Neuronal stem cell (in vitro differentiated cells): ENCODE measurements around the gene C10orf105.

Source experiments
- DNase-seq: peaks from one replicate; pipeline ENCODE4 v3.0.0-alpha.2; 2013; ENCODE audit warnings: low spot score
- H2AFZ ChIP-seq: one replicate; pipeline ENCODE4 v1.6.1; 2013; ENCODE audit warnings: mild to moderate bottlenecking, low read length, inconsistent platforms
- H2AK5ac ChIP-seq: 2 replicates; pipeline ENCODE4 v1.6.1; 2013; ENCODE audit warnings: low read depth, mild to moderate bottlenecking, inconsistent platforms, low read length, moderate library complexity, mixed read lengths
- H2BK120ac ChIP-seq: 2 replicates; pipeline ENCODE4 v1.6.1; 2013; ENCODE audit warnings: low read depth, mild to moderate bottlenecking, inconsistent platforms, low read length, moderate library complexity, mixed read lengths
- H2BK12ac ChIP-seq: one replicate; pipeline ENCODE4 v1.6.1; 2013; ENCODE audit warnings: low read length, inconsistent platforms
- H2BK15ac ChIP-seq: 2 replicates; pipeline ENCODE4 v1.6.1; 2013; ENCODE audit warnings: mild to moderate bottlenecking, low read length, inconsistent platforms, mixed read lengths
- H2BK5ac ChIP-seq: one replicate; pipeline ENCODE4 v1.6.1; 2013; ENCODE audit warnings: inconsistent platforms, mild to moderate bottlenecking, low read length, moderate library complexity
- H3K14ac ChIP-seq: one replicate; pipeline ENCODE4 v1.6.1; 2013; ENCODE audit warnings: low read length, inconsistent platforms
- H3K18ac ChIP-seq: 2 replicates; pipeline ENCODE4 v1.6.1; 2013; ENCODE audit warnings: low read length, inconsistent platforms
- H3K23ac ChIP-seq: 2 replicates; pipeline ENCODE4 v1.6.1; 2013; ENCODE audit warnings: low read depth, mild to moderate bottlenecking, mixed read lengths, low read length, inconsistent platforms; ENCODE audit not compliant: poor library complexity
- H3K27ac ChIP-seq: replicated peaks from 3 replicates; pipeline ENCODE4 v1.5.1; 2013; ENCODE audit warnings: low read length, inconsistent platforms
- H3K27me3 ChIP-seq, 3 experiments: 2 replicates each; pipeline ENCODE4 v1.6.1; 2013; ENCODE audit warnings: low read length in 3 of 3, mild to moderate bottlenecking in 2 of 3, inconsistent platforms in 1 of 3, low read depth in 1 of 3, mixed read lengths in 1 of 3, moderate library complexity in 1 of 3; ENCODE audit not compliant: control insufficient read depth in 3 of 3, insufficient read depth in 3 of 3
- H3K36me3 ChIP-seq, 2 donors: replicated peaks in 1 of 2; 2 replicates each; pipeline ENCODE4 v1.6.1; 2013; ENCODE audit warnings: low read length in 2 of 2; ENCODE audit not compliant: control insufficient read depth in 2 of 2, insufficient read depth in 2 of 2
- H3K4ac ChIP-seq: 2 replicates; pipeline ENCODE4 v1.6.1; 2013; ENCODE audit warnings: inconsistent platforms, mild to moderate bottlenecking, low read length, moderate library complexity
- H3K4me1 ChIP-seq, 2 donors: 1 replicate in 1 of 2; 2 replicates in 1 of 2; pipeline ENCODE4 v1.6.1; 2013; ENCODE audit warnings: low read length in 2 of 2, low read depth in 1 of 2; ENCODE audit not compliant: control insufficient read depth in 2 of 2, insufficient read depth in 1 of 2
- H3K4me2 ChIP-seq: one replicate; pipeline ENCODE4 v1.6.1; 2013; ENCODE audit warnings: mild to moderate bottlenecking, low read length, inconsistent platforms; ENCODE audit not compliant: insufficient read depth, poor library complexity, severe bottlenecking
- H3K4me3 ChIP-seq, 2 donors: 2 replicates each; pipeline ENCODE4 v1.5.1; 2013; ENCODE audit warnings: low read length in 2 of 2, mild to moderate bottlenecking in 2 of 2, inconsistent platforms in 1 of 2, moderate library complexity in 1 of 2
- H3K79me1 ChIP-seq: one replicate; pipeline ENCODE4 v1.6.1; 2013; ENCODE audit warnings: low read depth, mild to moderate bottlenecking, inconsistent platforms, low read length, moderate library complexity
- H3K9ac ChIP-seq: one replicate; pipeline ENCODE4 v1.6.1; 2013; ENCODE audit warnings: mild to moderate bottlenecking, low read depth, low read length, inconsistent platforms; ENCODE audit not compliant: poor library complexity
- H3K9me3 ChIP-seq, 2 donors: replicated peaks in 1 of 2; 2 replicates each; pipeline versions ENCODE3 to v1.6.1; 2013; ENCODE audit warnings: low read length in 2 of 2, mild to moderate bottlenecking in 2 of 2, inconsistent platforms in 1 of 2, low read depth in 1 of 2, mixed read lengths in 1 of 2, moderate library complexity in 1 of 2; ENCODE audit not compliant: control insufficient read depth in 2 of 2, insufficient read depth in 1 of 2
- H4K8ac ChIP-seq: one replicate; pipeline ENCODE4 v1.6.1; 2013; ENCODE audit warnings: low read depth, mild to moderate bottlenecking, inconsistent platforms, low read length, moderate library complexity
- H4K91ac ChIP-seq: one replicate; pipeline ENCODE4 v1.6.1; 2013; ENCODE audit warnings: low read length, low read depth, mild to moderate bottlenecking, inconsistent platforms; ENCODE audit not compliant: poor library complexity
- WGBS, 2 donors: extraction: QIAGEN DNeasy Blood & Tissue Kit; methylation state at CpG; one replicate each; pipeline ENCODE4 v1.1.7; 2013; ENCODE audit warnings: missing lambda C conversion rate in 2 of 2, mixed read lengths in 1 of 2; ENCODE audit not compliant: insufficient read length in 2 of 2, insufficient replicate concordance in 1 of 2; ENCODE audit errors: extremely low coverage in 2 of 2; 5-methylcytosine and 5-hydroxymethylcytosine counted together

The C10orf105 gene

GRCh38 chr10:71718165-71718698 lies 1.3 kb downstream of the C10orf105 start:
- Histone ChIP-seq H2AFZ (no peak overlapping the region), H3K36me3 (no peaks in the 10 kb centered on the region), H3K23ac (no peak overlapping the region), H4K8ac (no peak overlapping the region), H2AK5ac (peak overlapping the region; percentile 57), H3K79me1 (peaks cover 2% of the 10 kb centered on the region), H3K27me3 (peaks cover 0 to 28% (median 0%) of the 10 kb centered on the region in 3 experiments), H3K18ac (no peak overlapping the region), H2BK12ac (no peak overlapping the region), H3K4me3 (no peak overlapping the region), H3K27ac (no peak overlapping the region), H3K4ac (no peak overlapping the region), H3K9me3 (no peaks in the 10 kb centered on the region), H3K14ac (no peak overlapping the region), H2BK5ac (no peak overlapping the region), H3K4me1 (peaks cover 0 to 21% of the 10 kb centered on the region in 2 donors), H3K4me2 (no peak overlapping the region), H2BK120ac (no peak overlapping the region), H2BK15ac (no peak overlapping the region), H4K91ac (no peak overlapping the region), H3K9ac (no peak overlapping the region)
- no CpG with 5 or more reads among the region's 10 CpGs for WGBS, 2 donors
- no peak for DNase-seq

GRCh38 chr10:71717551-71717951 lies 2.0 kb downstream of the C10orf105 start:
- Histone ChIP-seq H2BK12ac (no peak overlapping the region), H3K4me2 (no peak overlapping the region), H4K8ac (no peak overlapping the region), H3K79me1 (peaks cover 2% of the 10 kb centered on the region), H3K9me3 (no peaks in the 10 kb centered on the region), H3K4ac (no peak overlapping the region), H2BK5ac (no peak overlapping the region), H3K4me1 (peaks cover 0 to 22% of the 10 kb centered on the region in 2 donors), H2AK5ac (no peak overlapping the region), H3K36me3 (no peaks in the 10 kb centered on the region), H3K4me3 (no peak overlapping the region), H3K23ac (no peak overlapping the region), H3K18ac (no peak overlapping the region), H4K91ac (no peak overlapping the region), H2AFZ (no peak overlapping the region), H2BK120ac (no peak overlapping the region), H3K27me3 (peaks cover 0 to 28% (median 0%) of the 10 kb centered on the region in 3 experiments), H2BK15ac (no peak overlapping the region), H3K9ac (no peak overlapping the region), H3K27ac (no peak overlapping the region), H3K14ac (no peak overlapping the region)
- no peak for DNase-seq
- WGBS, 2 donors: no CpG with 5 or more reads among the region's 2 CpGs

GRCh38 chr10:71717056-71717455 lies 2.5 kb downstream of the C10orf105 start:
- H3K79me1 ChIP-seq: peaks cover 2% of the 10 kb centered on the region
- H3K4ac ChIP-seq: no peak overlapping the region
- H2BK12ac ChIP-seq: no peak overlapping the region
- no peak overlapping the region for H3K4me3 ChIP-seq
- no peak overlapping the region for H2BK15ac ChIP-seq
- no peak overlapping the region for H3K23ac ChIP-seq
- no peak overlapping the region for H4K8ac ChIP-seq
- H3K9me3 ChIP-seq: no peaks in the 10 kb centered on the region
- H3K27me3 ChIP-seq: peaks cover 0 to 28% (median 0%) of the 10 kb centered on the region in 3 experiments
- H3K18ac ChIP-seq: peak overlapping the region; percentile 46
- no peak overlapping the region for H3K9ac ChIP-seq
- H2AK5ac ChIP-seq: no peak overlapping the region
- H2AFZ ChIP-seq: no peak overlapping the region
- no peak overlapping the region for H3K14ac ChIP-seq
- H2BK5ac ChIP-seq: no peak overlapping the region
- no peak overlapping the region for H4K91ac ChIP-seq
- H3K27ac ChIP-seq: no peak overlapping the region
- no peak overlapping the region for H2BK120ac ChIP-seq
- no peak for DNase-seq
- no CpG with 5 or more reads among the region's 4 CpGs for WGBS, 2 donors
- peaks cover 0 to 22% of the 10 kb centered on the region in 2 donors for H3K4me1 ChIP-seq
- H3K36me3 ChIP-seq: no peaks in the 10 kb centered on the region
- no peak overlapping the region for H3K4me2 ChIP-seq

GRCh38 chr10:71716426-71716825 lies 3.2 kb downstream of the C10orf105 start:
- Histone ChIP-seq H3K4me2 (no peak overlapping the region), H2AK5ac (no peak overlapping the region), H3K18ac (peak overlapping the region; percentile 18), H3K9ac (peak overlapping the region; percentile 34), H3K4me3 (no peak overlapping the region), H2BK12ac (no peak overlapping the region), H3K27me3 (peaks cover 0 to 25% (median 0%) of the 10 kb centered on the region in 3 experiments), H4K8ac (no peak overlapping the region), H3K4ac (peak overlapping the region; percentile 86), H3K14ac (no peak overlapping the region), H2BK120ac (no peak overlapping the region), H3K36me3 (no peaks in the 10 kb centered on the region), H3K27ac (no peak overlapping the region), H3K4me1 (peaks cover 0 to 22% of the 10 kb centered on the region in 2 donors), H3K79me1 (peaks cover 2% of the 10 kb centered on the region), H3K23ac (no peak overlapping the region), H2BK15ac (peak overlapping the region; percentile 41), H2AFZ (no peak overlapping the region), H3K9me3 (no peaks in the 10 kb centered on the region), H4K91ac (no peak overlapping the region), H2BK5ac (no peak overlapping the region)
- WGBS, 2 donors: no CpG with 5 or more reads among the region's 5 CpGs
- no peak for DNase-seq
